MM.1S (cell line): ENCODE data around the gene NCEH1.
"Not testable (repeated sequence)": the region's sequence is repeated elsewhere in the genome, so short reads cannot be mapped to it uniquely, and the experiment has no call there.

Source experiments
- DNase-seq: peaks from one replicate; pipeline ENCODE4 v3.0.0-alpha.2; 2015
- H2AFZ ChIP-seq: fragments of 300-600 bp; sonication (generic); 2 replicates; pipeline ENCODE4 v1.6.0; 2016; ENCODE audit warnings: antibody characterized with exemption, low read length
- H3F3A ChIP-seq: fragments of 300-600 bp; sonication (generic); 2 replicates; pipeline ENCODE4 v1.6.1; 2016; ENCODE audit warnings: mild to moderate bottlenecking, antibody characterized with exemption, low read length, moderate library complexity, mixed read lengths; ENCODE audit not compliant: insufficient read depth
- H3K27ac ChIP-seq: fragments of 300-600 bp; sonication (generic); 2 replicates; pipeline ENCODE4 v1.5.1; 2016; ENCODE audit warnings: mild to moderate bottlenecking, low read length
- H3K27me3 ChIP-seq: fragments of 300-600 bp; sonication (generic); replicated peaks from 2 replicates; pipeline ENCODE4 v1.6.0; 2016; ENCODE audit warnings: low read length; ENCODE audit not compliant: insufficient read depth
- H3K36me3 ChIP-seq: fragments of 300-600 bp; sonication (generic); replicated peaks from 2 replicates; pipeline ENCODE4 v1.6.1; 2016; ENCODE audit warnings: mild to moderate bottlenecking, low read length, mixed read lengths; ENCODE audit not compliant: insufficient read depth
- H3K4me1 ChIP-seq: fragments of 300-600 bp; sonication (generic); 2 replicates; pipeline ENCODE4 v1.6.1; 2016; ENCODE audit warnings: low read length, mixed read lengths
- H3K4me2 ChIP-seq: fragments of 300-600 bp; sonication (generic); 2 replicates; pipeline ENCODE4 v1.6.0; 2016; ENCODE audit warnings: low read depth, low read length
- H3K4me3 ChIP-seq: fragments of 300-600 bp; sonication (generic); 2 replicates; pipeline ENCODE4 v1.5.1; 2016; ENCODE audit warnings: low read length, mixed read lengths
- H3K79me2 ChIP-seq: fragments of 300-600 bp; sonication (generic); 2 replicates; pipeline ENCODE4 v1.6.1; 2016; ENCODE audit warnings: mixed run types, low read length, mixed read lengths
- H3K9ac ChIP-seq: fragments of 300-600 bp; sonication (generic); 2 replicates; pipeline ENCODE4 v1.6.1; 2016; ENCODE audit warnings: low read length, mixed read lengths
- H3K9me2 ChIP-seq: fragments of 300-600 bp; sonication (generic); replicated peaks from 2 replicates; pipeline ENCODE4 v1.6.1; 2016; ENCODE audit warnings: mild to moderate bottlenecking, low read length, mixed read lengths; ENCODE audit not compliant: insufficient read depth
- H3K9me3 ChIP-seq: fragments of 300-600 bp; sonication (generic); replicated peaks from 2 replicates; pipeline ENCODE4 v1.6.1; 2016; ENCODE audit warnings: mild to moderate bottlenecking, low read length, mixed read lengths; ENCODE audit not compliant: insufficient read depth
- H4K20me1 ChIP-seq: fragments of 300-600 bp; sonication (generic); 2 replicates; pipeline ENCODE4 v1.6.1; 2016; ENCODE audit warnings: mild to moderate bottlenecking, low read length, moderate library complexity, mixed read lengths; ENCODE audit not compliant: insufficient read depth
- CTCF ChIP-seq: fragments of 300-600 bp; sonication (generic); IDR thresholded peaks from 2 replicates; pipeline ENCODE4 v1.5.1; 2016; ENCODE audit warnings: antibody characterized with exemption, low read length, mixed read lengths
- EZH2 ChIP-seq: fragments of 300-600 bp; sonication (generic); optimal IDR thresholded peaks from 2 replicates; pipeline ENCODE3; 2017; ENCODE audit warnings: low read depth, mild to moderate bottlenecking, antibody characterized with exemption, low read length, mixed read lengths
- EZH2phosphoT487 ChIP-seq: fragments of 300-600 bp; sonication (generic); IDR thresholded peaks from 2 replicates; pipeline ENCODE4 v1.6.1; 2018; ENCODE audit warnings: antibody characterized with exemption, low read length

Gene NCEH1

GRCh38 chr3:172669021-172669420, 41.8 kb downstream of the NCEH1 start:
- TF ChIP-seq EZH2phosphoT487 (no peak), CTCF (no peak)
- Histone ChIP-seq H3K9me2 (no peaks in the 10 kb centered on the region), H3K9me3 (no peaks in the 10 kb centered on the region), H3K9ac (no peak overlapping the region), H3F3A (no peaks in the 10 kb centered on the region), H3K27ac (no peak overlapping the region), H3K36me3 (no peaks in the 10 kb centered on the region), H3K4me2 (no peak overlapping the region), H2AFZ (no peak overlapping the region), H3K4me3 (no peak overlapping the region), H3K4me1 (no peaks in the 10 kb centered on the region), H3K79me2 (no peaks in the 10 kb centered on the region), H4K20me1 (no peaks in the 10 kb centered on the region), H3K27me3 (no peaks in the 10 kb centered on the region)
- no peak for DNase-seq

- Histone ChIP-seq H3K27ac (no peak overlapping the region), H3K4me2 (peak overlapping the region; percentile 7; the same call in 1 of the 2 replicates), H3K27me3 (no peaks in the 10 kb centered on the region), H3K9me2 (no peaks in the 10 kb centered on the region), H3K79me2 (no peaks in the 10 kb centered on the region), H4K20me1 (no peaks in the 10 kb centered on the region), H3K4me1 (no peaks in the 10 kb centered on the region), H3K9ac (no peak overlapping the region), H2AFZ (no peak overlapping the region), H3K36me3 (no peaks in the 10 kb centered on the region), H3K9me3 (no peaks in the 10 kb centered on the region), H3F3A (no peaks in the 10 kb centered on the region), H3K4me3 (no peak overlapping the region)
- DNase-seq: peak; percentile 92
- no peak for TF ChIP-seq EZH2phosphoT487
- peak; percentile 97 for TF ChIP-seq CTCF
- no peak for TF ChIP-seq EZH2
Observed at GRCh38 chr3:172666873-172667694, 43.8 kb downstream of the NCEH1 start.

- Histone ChIP-seq H3K36me3 (no peaks in the 10 kb centered on the region), H3K79me2 (no peaks in the 10 kb centered on the region), H3K4me1 (no peaks in the 10 kb centered on the region), H3F3A (no peaks in the 10 kb centered on the region), H3K9me3 (no peaks in the 10 kb centered on the region), H3K4me2 (peak overlapping the region; percentile 7; the same call in 1 of the 2 replicates), H3K9ac (no peak overlapping the region), H3K27me3 (no peaks in the 10 kb centered on the region), H3K9me2 (no peaks in the 10 kb centered on the region), H3K27ac (no peak overlapping the region), H2AFZ (no peak overlapping the region), H3K4me3 (no peak overlapping the region), H4K20me1 (no peaks in the 10 kb centered on the region)
- TF ChIP-seq CTCF (peak; percentile 29), EZH2 (no peak), EZH2phosphoT487 (no peak)
- no peak for DNase-seq
Observed at GRCh38 chr3:172666181-172666872, 44.5 kb downstream of the NCEH1 start.

- not testable (repeated sequence) for H3K36me3 ChIP-seq, H3K4me3 ChIP-seq, H3K9ac ChIP-seq
Observed at GRCh38 chr3:172665510-172665909, 45.4 kb downstream of the NCEH1 start.

GRCh38 chr3:172660421-172660820, 50.4 kb downstream of the NCEH1 start:
- not testable (repeated sequence) for H3K4me3 ChIP-seq, H3K27me3 ChIP-seq, H3K9ac ChIP-seq, H4K20me1 ChIP-seq, DNase-seq, H2AFZ ChIP-seq, H3K4me2 ChIP-seq, H3K9me2 ChIP-seq, H3K4me1 ChIP-seq, H3K27ac ChIP-seq, H3K79me2 ChIP-seq, H3K9me3 ChIP-seq, H3K36me3 ChIP-seq, H3F3A ChIP-seq

More at GRCh38 chr3:172665510-172665909, 45.4 kb downstream of the NCEH1 start:
- not testable (repeated sequence) for H3K27me3 ChIP-seq, H3K9me3 ChIP-seq, H3K9me2 ChIP-seq, H3K79me2 ChIP-seq, H3K4me1 ChIP-seq, H3K4me2 ChIP-seq, H3K27ac ChIP-seq, H2AFZ ChIP-seq, DNase-seq, H4K20me1 ChIP-seq, H3F3A ChIP-seq
